ENCODE measurements around the gene BMAL1. TPM values are rescaled to one million over a fixed set of nuclear protein-coding genes. Genes with fewer than 3 reads are reported as not detected.
A peak's percentile ranks its signal among the peaks of the same experiment; 100 is the strongest.

BMAL1 gene
- total RNA-seq, 1 experiment from 2014 or later, result 3.2 TPM

DNA sequence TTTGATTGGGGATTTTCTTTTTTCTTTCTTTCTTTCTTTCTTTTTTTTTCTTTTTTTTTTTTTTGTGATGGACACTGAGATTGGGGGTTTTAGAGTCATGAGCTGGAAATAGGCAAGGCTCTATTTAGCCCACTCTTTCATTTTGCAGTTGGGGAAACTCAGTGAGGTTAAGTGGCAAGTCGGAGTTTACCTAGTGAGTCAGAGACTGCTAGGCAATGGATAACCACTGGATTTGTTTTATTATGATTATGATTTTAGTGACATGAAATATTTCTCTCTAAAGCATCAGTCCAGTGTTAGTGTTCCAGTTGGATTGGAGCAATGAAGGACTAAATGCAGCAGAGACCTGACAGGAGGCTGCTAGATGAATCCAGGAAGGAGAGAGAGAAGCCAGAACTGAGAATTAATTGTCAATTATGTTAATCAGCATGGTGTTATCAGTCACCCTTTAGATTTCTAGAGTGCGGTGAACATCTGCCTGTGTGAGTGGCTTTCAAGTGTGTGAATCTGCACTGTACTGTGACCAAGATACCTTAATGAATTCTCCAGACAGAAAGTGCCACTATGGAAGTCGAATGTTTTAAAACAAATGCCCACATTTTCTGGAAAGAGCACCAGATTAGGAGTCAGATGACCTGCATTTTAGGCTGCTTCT, 10.9 kb downstream of the BMAL1 start:
- no peak for DNase-seq (ENCODE audit: low spot score)
- Histone ChIP-seq H3K36me3 (ENCODE audit: insufficient read depth, low read length, poor library complexity, severe bottlenecking) (no peaks in the 10 kb centered on the region), H3K27me3 (replicated peaks; ENCODE audit: insufficient read depth, low read depth, low read length, poor library complexity) (no peaks in the 10 kb centered on the region), H3K4me3 (ENCODE audit: low read depth, low read length, poor library complexity, severe bottlenecking) (no peak overlapping the region), H3K4me1 (ENCODE audit: insufficient read depth, low read length, poor library complexity, severe bottlenecking) (no peaks in the 10 kb centered on the region), H3K9me3 (ENCODE audit: low read depth, low read length, poor library complexity, severe bottlenecking) (no peaks in the 10 kb centered on the region), H3K27ac (ENCODE audit: low read depth, low read length, poor library complexity, severe bottlenecking) (no peak overlapping the region)
- POLR2A ChIA-PET (ENCODE audit: low non-redundant PET), result no interaction called here
- CTCF ChIA-PET, result no interaction called here
- TF ChIP-seq EZH2 (IDR thresholded peaks at IDR 0.05; ENCODE audit: borderline replicate concordance, low read depth, low read length, poor library complexity, severe bottlenecking), result no peak
- TF ChIP-seq, protein P1, sequence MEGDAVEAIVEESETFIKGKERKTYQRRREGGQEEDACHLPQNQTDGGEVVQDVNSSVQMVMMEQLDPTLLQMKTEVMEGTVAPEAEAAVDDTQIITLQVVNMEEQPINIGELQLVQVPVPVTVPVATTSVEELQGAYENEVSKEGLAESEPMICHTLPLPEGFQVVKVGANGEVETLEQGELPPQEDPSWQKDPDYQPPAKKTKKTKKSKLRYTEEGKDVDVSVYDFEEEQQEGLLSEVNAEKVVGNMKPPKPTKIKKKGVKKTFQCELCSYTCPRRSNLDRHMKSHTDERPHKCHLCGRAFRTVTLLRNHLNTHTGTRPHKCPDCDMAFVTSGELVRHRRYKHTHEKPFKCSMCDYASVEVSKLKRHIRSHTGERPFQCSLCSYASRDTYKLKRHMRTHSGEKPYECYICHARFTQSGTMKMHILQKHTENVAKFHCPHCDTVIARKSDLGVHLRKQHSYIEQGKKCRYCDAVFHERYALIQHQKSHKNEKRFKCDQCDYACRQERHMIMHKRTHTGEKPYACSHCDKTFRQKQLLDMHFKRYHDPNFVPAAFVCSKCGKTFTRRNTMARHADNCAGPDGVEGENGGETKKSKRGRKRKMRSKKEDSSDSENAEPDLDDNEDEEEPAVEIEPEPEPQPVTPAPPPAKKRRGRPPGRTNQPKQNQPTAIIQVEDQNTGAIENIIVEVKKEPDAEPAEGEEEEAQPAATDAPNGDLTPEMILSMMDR (conservative IDR thresholded peaks at IDR 0.05; ENCODE audit: low read depth, low read length), result no peak
- intact Hi-C loops (cut with micrococcal nuclease; ENCODE audit: unreplicated experiment), result no loop called here
- BruUV-seq (replicated peaks), result no TSS peak

DNA sequence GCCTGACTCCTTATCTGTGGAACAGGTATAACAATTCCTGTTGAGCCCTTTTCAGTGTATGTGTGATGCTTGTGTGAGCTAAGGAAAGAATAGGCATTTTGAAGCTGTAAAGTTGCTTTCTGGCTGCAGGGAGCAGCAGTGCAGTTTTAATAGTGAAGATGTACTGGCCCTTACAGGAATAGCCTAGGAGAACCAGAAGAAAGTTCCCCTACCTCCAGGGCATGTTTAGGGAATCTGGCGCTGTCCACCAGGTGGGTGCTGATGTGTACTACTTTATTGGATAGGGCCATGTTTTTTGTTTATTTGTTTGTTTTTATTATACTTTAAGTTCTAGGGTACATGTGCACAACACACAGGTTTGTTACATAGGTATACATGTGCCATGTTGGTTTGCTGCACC, 11.5 kb downstream of the BMAL1 start:
- Histone ChIP-seq H3K9me3 (ENCODE audit: low read depth, low read length, poor library complexity, severe bottlenecking) (no peaks in the 10 kb centered on the region), H3K4me3 (ENCODE audit: low read depth, low read length, poor library complexity, severe bottlenecking) (no peak overlapping the region), H3K27ac (ENCODE audit: low read depth, low read length, poor library complexity, severe bottlenecking) (no peak overlapping the region), H3K36me3 (ENCODE audit: insufficient read depth, low read length, poor library complexity, severe bottlenecking) (no peaks in the 10 kb centered on the region), H3K27me3 (replicated peaks; ENCODE audit: insufficient read depth, low read depth, low read length, poor library complexity) (no peaks in the 10 kb centered on the region), H3K4me1 (ENCODE audit: insufficient read depth, low read length, poor library complexity, severe bottlenecking) (no peaks in the 10 kb centered on the region)
- ChIA-PET CTCF (no interaction called here), POLR2A (ENCODE audit: low non-redundant PET) (no interaction called here)
- no peak for TF ChIP-seq EZH2 (IDR thresholded peaks at IDR 0.05; ENCODE audit: borderline replicate concordance, low read depth, low read length, poor library complexity, severe bottlenecking)
- TF ChIP-seq, protein P1 (conservative IDR thresholded peaks at IDR 0.05; ENCODE audit: low read depth, low read length), result no peak
- intact Hi-C loops (cut with micrococcal nuclease; ENCODE audit: unreplicated experiment), result no loop called here
- no TSS peak for BruUV-seq (replicated peaks)
- peak; percentile 3 for DNase-seq (ENCODE audit: low spot score)

GRCh38 chr11:13290221-13290980, 12.8 kb downstream of the BMAL1 start:
- H3K9me3 ChIP-seq (ENCODE audit: low read depth, low read length, poor library complexity, severe bottlenecking), result no peaks in the 10 kb centered on the region
- no peak for DNase-seq (ENCODE audit: low spot score)
- H3K4me3 ChIP-seq (ENCODE audit: low read depth, low read length, poor library complexity, severe bottlenecking), result no peak overlapping the region
- no peaks in the 10 kb centered on the region for H3K27me3 ChIP-seq (replicated peaks; ENCODE audit: insufficient read depth, low read depth, low read length, poor library complexity)
- no peak overlapping the region for H3K27ac ChIP-seq (ENCODE audit: low read depth, low read length, poor library complexity, severe bottlenecking)
- H3K36me3 ChIP-seq (ENCODE audit: insufficient read depth, low read length, poor library complexity, severe bottlenecking), result no peaks in the 10 kb centered on the region
- intact Hi-C loops (cut with micrococcal nuclease; ENCODE audit: unreplicated experiment), result no loop called here
- BruUV-seq (replicated peaks), result no TSS peak
- H3K4me1 ChIP-seq (ENCODE audit: insufficient read depth, low read length, poor library complexity, severe bottlenecking), result no peaks in the 10 kb centered on the region
- ChIA-PET CTCF (no interaction called here), POLR2A (ENCODE audit: low non-redundant PET) (no interaction called here)
- no peak for TF ChIP-seq EZH2 (IDR thresholded peaks at IDR 0.05; ENCODE audit: borderline replicate concordance, low read depth, low read length, poor library complexity, severe bottlenecking)
- TF ChIP-seq, protein P1 (conservative IDR thresholded peaks at IDR 0.05; ENCODE audit: low read depth, low read length), result no peak
